ENCODE results near the gene LGALS13.

Gene LGALS13

GRCh38 chr19:39563408-39563807, 38.9 kb upstream of the LGALS13 start:
- DNase-seq (ENCODE audit: low spot score), result no peak
- CTCF ChIA-PET, result interaction anchor here (0.5 to 0.6 kb wide), 2 partner anchors 9 to 178 kb away, joined by 3 to 4 read pairs; no protein-coding TSS in a partner anchor
- TF ChIP-seq CTCF (conservative IDR thresholded peaks at IDR 0.05; ENCODE audit: low read depth), result no peak
- POLR2A ChIA-PET (ENCODE audit: low non-redundant PET), result no interaction called here
- no peak overlapping the region for H3K27ac ChIP-seq

GRCh38 chr19:39566064-39566463, 36.3 kb upstream of the LGALS13 start:
- TF ChIP-seq CTCF (conservative IDR thresholded peaks at IDR 0.05; ENCODE audit: low read depth), result no peak
- no peak for DNase-seq (ENCODE audit: low spot score)
- CTCF ChIA-PET, result no interaction called here
- no peak overlapping the region for H3K27ac ChIP-seq
- POLR2A ChIA-PET (ENCODE audit: low non-redundant PET), result no interaction called here

GRCh38 chr19:39568604-39569003, 33.7 kb upstream of the LGALS13 start:
- H3K27ac ChIP-seq, result no peak overlapping the region
- TF ChIP-seq CTCF (conservative IDR thresholded peaks at IDR 0.05; ENCODE audit: low read depth), result no peak
- CTCF ChIA-PET, result no interaction called here
- DNase-seq (ENCODE audit: low spot score), result no peak
- POLR2A ChIA-PET (ENCODE audit: low non-redundant PET), result no interaction called here

- no peak for DNase-seq (ENCODE audit: low spot score)
- POLR2A ChIA-PET (ENCODE audit: low non-redundant PET), result no interaction called here
These were observed 19.9 kb upstream of the LGALS13 start for GRCh38 chr19:39582442-39582841.

GRCh38 chr19:39582891-39583625, 19.3 kb upstream of the LGALS13 start:
- no peak for DNase-seq (ENCODE audit: low spot score)
- ChIA-PET POLR2A (ENCODE audit: low non-redundant PET) (no interaction called here), CTCF (no interaction called here)

More at GRCh38 chr19:39582442-39582841, 19.9 kb upstream of the LGALS13 start:
- CTCF ChIA-PET, result no interaction called here
- TF ChIP-seq CTCF (conservative IDR thresholded peaks at IDR 0.05; ENCODE audit: low read depth), result no peak
- H3K27ac ChIP-seq, result no peak overlapping the region

GRCh38 chr19:39587496-39587895, 14.8 kb upstream of the LGALS13 start:
- no peak for DNase-seq (ENCODE audit: low spot score)
- POLR2A ChIA-PET (ENCODE audit: low non-redundant PET), result no interaction called here
- TF ChIP-seq CTCF (conservative IDR thresholded peaks at IDR 0.05; ENCODE audit: low read depth), result no peak
- CTCF ChIA-PET, result no interaction called here
- H3K27ac ChIP-seq, result no peak overlapping the region

More at GRCh38 chr19:39582891-39583625, 19.3 kb upstream of the LGALS13 start:
- H3K27ac ChIP-seq, result no peak overlapping the region
- TF ChIP-seq CTCF (conservative IDR thresholded peaks at IDR 0.05; ENCODE audit: low read depth), result no peak

Measured in RWPE1 (cell line).